Astrocyte of the cerebellum (primary cell): ENCODE measurements around the gene DNM3.

Experiments
- DNase-seq: peaks from one replicate; pipeline ENCODE4 v3.0.0-alpha.2; 2011; ENCODE audit warnings: low read depth
- H3K4me3 ChIP-seq: 2 replicates; pipeline ENCODE4 v1.5.1; 2011; ENCODE audit warnings: mild to moderate bottlenecking, low read depth, low read length, moderate library complexity
- in situ Hi-C: cut with HindIII; loops from 2 replicates; pipeline ENCODE4 v1.10.0; 2017; ENCODE audit warnings: low sequenced_read_pairs
- TF ChIP-seq, protein P1 (sequence below): IDR thresholded peaks from 2 replicates; pipeline ENCODE4 v1.5.1; 2012; ENCODE audit warnings: low read length, low read depth, moderate library complexity, mild to moderate bottlenecking; ENCODE audit errors: missing control alignments

DNM3 gene

DNA sequence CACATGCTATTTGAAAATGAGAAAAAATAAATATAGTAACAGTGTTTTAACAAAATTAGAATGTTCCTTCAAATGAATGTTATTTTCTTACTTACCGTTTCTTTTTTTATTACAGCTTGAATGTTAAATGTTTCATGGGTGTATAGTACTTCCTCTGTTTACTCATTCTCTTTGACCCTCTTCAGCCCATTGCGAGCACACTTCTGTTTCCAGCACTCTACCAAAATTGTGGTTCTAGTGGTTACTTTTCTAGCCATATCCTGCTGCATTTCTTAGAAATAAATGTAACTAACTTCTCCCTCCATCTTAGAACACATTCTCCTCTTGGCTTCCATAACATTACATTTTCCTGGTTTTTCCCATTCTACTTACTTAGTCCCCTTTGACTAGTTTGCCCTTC, 389.2 kb downstream of the DNM3 start:
- in situ Hi-C loops, result no loop called here
- no peak overlapping the region for H3K4me3 ChIP-seq
- no peak for DNase-seq
- TF ChIP-seq, protein P1, sequence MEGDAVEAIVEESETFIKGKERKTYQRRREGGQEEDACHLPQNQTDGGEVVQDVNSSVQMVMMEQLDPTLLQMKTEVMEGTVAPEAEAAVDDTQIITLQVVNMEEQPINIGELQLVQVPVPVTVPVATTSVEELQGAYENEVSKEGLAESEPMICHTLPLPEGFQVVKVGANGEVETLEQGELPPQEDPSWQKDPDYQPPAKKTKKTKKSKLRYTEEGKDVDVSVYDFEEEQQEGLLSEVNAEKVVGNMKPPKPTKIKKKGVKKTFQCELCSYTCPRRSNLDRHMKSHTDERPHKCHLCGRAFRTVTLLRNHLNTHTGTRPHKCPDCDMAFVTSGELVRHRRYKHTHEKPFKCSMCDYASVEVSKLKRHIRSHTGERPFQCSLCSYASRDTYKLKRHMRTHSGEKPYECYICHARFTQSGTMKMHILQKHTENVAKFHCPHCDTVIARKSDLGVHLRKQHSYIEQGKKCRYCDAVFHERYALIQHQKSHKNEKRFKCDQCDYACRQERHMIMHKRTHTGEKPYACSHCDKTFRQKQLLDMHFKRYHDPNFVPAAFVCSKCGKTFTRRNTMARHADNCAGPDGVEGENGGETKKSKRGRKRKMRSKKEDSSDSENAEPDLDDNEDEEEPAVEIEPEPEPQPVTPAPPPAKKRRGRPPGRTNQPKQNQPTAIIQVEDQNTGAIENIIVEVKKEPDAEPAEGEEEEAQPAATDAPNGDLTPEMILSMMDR, result no peak

DNA sequence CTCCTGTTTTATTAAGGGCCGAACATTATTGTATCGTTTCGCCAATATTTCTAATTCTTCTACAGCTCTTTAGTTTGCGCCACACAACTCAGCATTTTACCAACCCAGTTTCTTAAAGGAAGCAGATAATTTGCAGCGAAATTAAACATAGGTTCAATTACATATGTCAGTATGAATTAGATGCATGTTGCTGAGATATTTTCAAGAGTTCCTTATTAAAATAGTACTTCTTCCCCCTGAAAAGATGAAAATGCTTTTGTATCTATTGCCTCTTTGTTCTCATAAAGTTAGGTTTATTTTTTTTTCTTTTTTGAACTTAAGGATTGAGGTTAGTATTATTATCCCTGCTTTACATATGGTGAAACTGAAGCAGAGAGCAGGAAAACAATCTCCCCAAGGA, 395.7 kb downstream of the DNM3 start:
- in situ Hi-C loops, result no loop called here
- DNase-seq, result no peak
- TF ChIP-seq, protein P1, result no peak
- H3K4me3 ChIP-seq, result no peak overlapping the region

DNA sequence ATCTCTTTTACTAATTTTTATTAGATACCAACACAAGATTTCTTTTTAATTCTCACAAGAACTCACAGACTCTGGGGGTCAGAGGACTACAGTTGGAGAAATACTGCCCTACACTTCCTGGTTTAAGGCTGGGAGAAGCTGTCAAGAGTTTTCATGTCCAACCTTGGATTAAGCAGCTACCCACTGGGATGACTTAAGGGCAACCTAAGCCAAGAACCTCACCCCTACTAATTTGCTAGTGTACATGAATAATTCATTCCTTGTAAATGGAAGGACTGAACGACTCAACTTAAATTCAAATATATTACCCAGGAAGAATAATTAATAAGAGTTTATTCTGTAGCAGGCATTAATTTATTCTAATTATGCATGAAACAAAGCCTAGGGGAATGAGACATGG, 396.9 kb downstream of the DNM3 start:
- TF ChIP-seq, protein P1, result no peak
- no peak for DNase-seq
- in situ Hi-C loops, result no loop called here
- H3K4me3 ChIP-seq, result no peak overlapping the region

DNA sequence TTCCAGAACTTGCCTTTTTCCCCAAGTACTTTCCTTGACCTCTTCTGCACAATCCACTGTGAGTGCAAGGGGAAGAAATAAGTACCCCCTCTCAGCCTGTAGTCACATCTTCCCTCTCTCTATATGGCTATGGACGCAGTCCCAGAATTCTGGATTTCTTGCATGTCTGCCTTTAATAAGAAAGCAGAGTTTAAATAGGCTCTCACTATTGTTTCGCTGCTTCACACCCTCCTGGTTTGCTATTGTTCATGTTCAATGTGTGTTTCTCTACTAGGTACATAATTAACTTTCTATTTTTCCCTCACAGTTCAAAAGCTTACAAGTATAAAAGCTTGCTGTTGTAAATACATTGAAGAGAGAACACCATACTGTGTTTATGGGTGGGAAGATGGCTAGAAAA, 397.7 kb downstream of the DNM3 start:
- in situ Hi-C loops, result no loop called here
- TF ChIP-seq, protein P1, result no peak
- no peak for DNase-seq
- no peak overlapping the region for H3K4me3 ChIP-seq

DNA sequence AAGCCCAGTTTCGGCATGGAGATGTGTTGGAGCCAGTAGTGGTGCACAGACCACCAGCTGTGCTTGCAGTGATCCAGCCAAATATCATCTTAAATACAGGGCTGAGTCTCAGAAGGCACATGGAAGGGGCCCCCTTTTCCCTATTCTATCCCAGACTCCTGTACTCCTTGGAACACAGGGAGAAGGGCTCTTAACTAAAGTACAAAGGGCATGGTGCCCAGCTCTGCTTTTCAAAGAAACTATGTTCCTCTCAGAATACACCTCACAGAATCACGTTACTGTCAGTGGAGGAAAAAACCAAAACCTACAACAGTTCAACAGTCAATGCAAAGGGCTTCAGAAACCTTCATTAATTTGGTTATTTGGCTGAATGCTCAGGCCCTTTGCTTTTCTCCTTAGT, 398.6 kb downstream of the DNM3 start:
- in situ Hi-C loops, result no loop called here
- TF ChIP-seq, protein P1, result no peak
- no peak for DNase-seq
- H3K4me3 ChIP-seq, result no peak overlapping the region

DNA sequence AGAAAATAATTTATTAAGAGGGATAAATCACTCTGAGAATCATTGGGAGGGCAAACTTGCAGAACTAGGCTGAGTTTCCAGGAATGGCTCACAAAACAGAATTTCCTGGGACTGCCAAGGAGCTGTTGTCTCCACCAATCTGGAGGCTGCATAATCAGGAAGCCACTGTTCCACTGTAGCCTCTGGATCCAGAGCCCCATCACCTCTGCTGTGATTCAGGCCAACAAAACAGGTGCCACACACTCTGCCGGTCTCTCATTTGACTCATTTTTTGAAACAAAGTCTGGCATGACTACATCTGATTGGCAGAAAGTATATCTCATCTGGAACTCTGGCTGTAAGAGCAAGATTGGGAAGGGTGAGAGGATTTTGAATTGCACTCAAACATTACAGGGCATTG, 400.2 kb downstream of the DNM3 start:
- no peak for DNase-seq
- no peak overlapping the region for H3K4me3 ChIP-seq
- in situ Hi-C loops, result no loop called here
- TF ChIP-seq, protein P1, result no peak

DNA sequence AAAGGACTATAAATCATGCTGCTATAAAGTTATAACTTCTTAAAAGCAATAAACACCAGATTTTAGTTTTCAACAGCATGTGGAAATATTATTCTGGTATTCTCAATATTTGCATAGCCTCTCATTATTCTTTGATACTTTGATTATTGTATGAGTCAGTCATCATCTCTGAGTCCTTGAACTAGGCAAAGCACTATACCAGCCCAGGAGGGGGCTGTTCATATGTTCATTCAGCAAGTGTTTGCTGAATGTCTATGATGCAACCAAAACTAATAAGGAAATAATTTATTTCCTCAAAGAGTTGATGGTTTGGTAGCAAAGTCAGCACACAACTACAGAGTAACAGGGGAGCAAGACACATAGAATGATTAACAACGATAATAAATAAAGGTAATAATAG, 403.6 kb downstream of the DNM3 start:
- no peak for DNase-seq
- no peak overlapping the region for H3K4me3 ChIP-seq
- TF ChIP-seq, protein P1, result no peak
- in situ Hi-C loops, result no loop called here
